HG03045 (cell line): Measurements from ENCODE around the gene GPN2.
"Not testable (repeated sequence)": the region's sequence is repeated elsewhere in the genome, so short reads cannot be mapped to it uniquely, and the experiment has no call there.

Source experiments
- ATAC-seq: cut with Tn5 transposase; IDR thresholded peaks from one replicate; pipeline ENCODE4 v1.9.1; 2021; ENCODE audit warnings: mild to moderate bottlenecking, moderate library complexity; ENCODE audit not compliant: unreplicated experiment

GPN2 gene

GRCh38 chr1:26861286-26861701 is 28.8 kb downstream of the GPN2 start:
- no peak for ATAC-seq

GRCh38 chr1:26858891-26859640 is 31.0 kb downstream of the GPN2 start:
- ATAC-seq, result no peak

GRCh38 chr1:26858160-26858559 is 31.9 kb downstream of the GPN2 start:
- no peak for ATAC-seq

GRCh38 chr1:26857473-26858060 is 32.5 kb downstream of the GPN2 start:
- no peak for ATAC-seq

GRCh38 chr1:26856604-26857469 is 33.2 kb downstream of the GPN2 start:
- no peak for ATAC-seq

- ATAC-seq, result no peak
Observed at GRCh38 chr1:26856181-26856580, 33.9 kb downstream of the GPN2 start.

GRCh38 chr1:26855636-26856035 is 34.4 kb downstream of the GPN2 start:
- no peak for ATAC-seq

- ATAC-seq, result no peak
Observed at GRCh38 chr1:26854906-26855305, 35.2 kb downstream of the GPN2 start.

- ATAC-seq, result no peak
Observed at GRCh38 chr1:26853600-26853999, 36.5 kb downstream of the GPN2 start.

- no peak for ATAC-seq
Observed at GRCh38 chr1:26853156-26853555, 36.9 kb downstream of the GPN2 start.

- ATAC-seq, result no peak
Observed at GRCh38 chr1:26852701-26853100, 37.4 kb downstream of the GPN2 start.

- no peak for ATAC-seq
Observed at GRCh38 chr1:26851106-26851684, 38.9 kb downstream of the GPN2 start.

- no peak for ATAC-seq
Observed at GRCh38 chr1:26848941-26849774, 40.9 kb downstream of the GPN2 start.

GRCh38 chr1:26848499-26848898 is 41.6 kb downstream of the GPN2 start:
- no peak for ATAC-seq

GRCh38 chr1:26847826-26848225 is 42.3 kb downstream of the GPN2 start:
- not testable (repeated sequence) for ATAC-seq

- ATAC-seq, result no peak
Observed at GRCh38 chr1:26844424-26845196, 45.5 kb downstream of the GPN2 start.

GRCh38 chr1:26839779-26840178 is 50.3 kb downstream of the GPN2 start:
- no peak for ATAC-seq

GRCh38 chr1:26839339-26839722 is 50.8 kb downstream of the GPN2 start:
- peak; percentile 2 for ATAC-seq

GRCh38 chr1:26838474-26839338 is 51.4 kb downstream of the GPN2 start:
- peak; percentile 93 for ATAC-seq
